Neural cell (in vitro differentiated cells): ENCODE results near the gene MTMR8. TPM values are rescaled to one million over a fixed set of nuclear protein-coding genes. Genes with fewer than 3 reads are reported as not detected.

Source experiments
- polyA plus RNA-seq: library from polyadenylated mRNA; depleted of rRNA; stranded (reverse); fragments of >200 nt; gene quantifications from 2 replicates; pipeline ENCODE4 v1.2.3, GENCODE V29; 2014

MTMR8 gene
- polyA plus RNA-seq, 1 donor from 2014 or later = 1.8 TPM

Other genes with a start within 250 kb of the MTMR8 start
- gene AMER1, start 189.7 kb downstream of the MTMR8 start, polyA plus RNA-seq = 3.1 and 4.0 TPM in 2 replicates
- 1.2 and 1.5 TPM in 2 replicates for gene ASB12, start 164.8 kb downstream of the MTMR8 start, polyA plus RNA-seq